ENCODE results near the gene IL17C. TPM values are rescaled to one million over a fixed set of nuclear protein-coding genes. Genes with fewer than 3 reads are reported as not detected.

The IL17C gene
- total RNA-seq, 2 experiments from 2014 or later, result 0.86 TPM; not detected in 1

DNA sequence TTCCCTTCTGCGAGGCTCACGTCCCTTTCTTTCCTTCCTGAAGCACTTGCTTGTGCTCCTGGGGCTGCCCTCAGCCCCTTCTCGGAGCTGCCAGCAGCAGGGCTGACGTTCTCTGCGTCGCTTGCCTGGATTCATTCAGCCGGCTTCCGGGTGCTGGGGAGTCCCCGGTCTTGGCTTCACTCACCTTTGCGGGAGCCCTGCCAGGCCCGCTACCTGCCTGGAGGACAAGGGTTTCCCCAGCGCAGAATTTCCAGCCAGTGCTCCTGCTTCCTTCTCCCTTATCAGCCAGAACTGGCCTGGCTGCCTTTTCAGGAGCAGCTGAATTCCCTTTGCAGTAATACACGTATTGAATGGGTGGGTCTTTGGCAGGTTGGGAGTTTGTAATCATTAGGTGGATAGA lies 22.1 kb upstream of the IL17C start:
- Histone ChIP-seq H2AFZ (ENCODE audit: low read length) (no peak overlapping the region), H4K20me1 (ENCODE audit: insufficient read depth, low read length) (no peaks in the 10 kb centered on the region), H3K27ac (ENCODE audit: low read depth, low read length, poor library complexity, severe bottlenecking) (no peak overlapping the region), H3K79me2 (ENCODE audit: insufficient read depth, low read depth, low read length) (no peaks in the 10 kb centered on the region), H3K9me2 (ENCODE audit: insufficient read depth, low read length) (no peaks in the 10 kb centered on the region), H3K36me3 (ENCODE audit: insufficient read depth, low read length) (peaks cover 75% of the 10 kb centered on the region), H3K9me3 (ENCODE audit: low read length) (no peaks in the 10 kb centered on the region), H3K4me1 (ENCODE audit: insufficient read depth, low read length, poor library complexity, severe bottlenecking) (no peaks in the 10 kb centered on the region), H3K4me3 (ENCODE audit: low read depth, low read length, poor library complexity, severe bottlenecking) (no peak overlapping the region), H3K4me2 (ENCODE audit: low read length) (no peak overlapping the region)
- ChIA-PET CTCF (ENCODE audit: unreplicated experiment) (no interaction called here), POLR2A (no interaction called here)
- no TSS peak for BruUV-seq (replicated peaks)
- intact Hi-C loops (cut with micrococcal nuclease; ENCODE audit: unreplicated experiment), result no loop called here
- no peak for DNase-seq (ENCODE audit: low spot score)
- TF ChIP-seq, protein P1, sequence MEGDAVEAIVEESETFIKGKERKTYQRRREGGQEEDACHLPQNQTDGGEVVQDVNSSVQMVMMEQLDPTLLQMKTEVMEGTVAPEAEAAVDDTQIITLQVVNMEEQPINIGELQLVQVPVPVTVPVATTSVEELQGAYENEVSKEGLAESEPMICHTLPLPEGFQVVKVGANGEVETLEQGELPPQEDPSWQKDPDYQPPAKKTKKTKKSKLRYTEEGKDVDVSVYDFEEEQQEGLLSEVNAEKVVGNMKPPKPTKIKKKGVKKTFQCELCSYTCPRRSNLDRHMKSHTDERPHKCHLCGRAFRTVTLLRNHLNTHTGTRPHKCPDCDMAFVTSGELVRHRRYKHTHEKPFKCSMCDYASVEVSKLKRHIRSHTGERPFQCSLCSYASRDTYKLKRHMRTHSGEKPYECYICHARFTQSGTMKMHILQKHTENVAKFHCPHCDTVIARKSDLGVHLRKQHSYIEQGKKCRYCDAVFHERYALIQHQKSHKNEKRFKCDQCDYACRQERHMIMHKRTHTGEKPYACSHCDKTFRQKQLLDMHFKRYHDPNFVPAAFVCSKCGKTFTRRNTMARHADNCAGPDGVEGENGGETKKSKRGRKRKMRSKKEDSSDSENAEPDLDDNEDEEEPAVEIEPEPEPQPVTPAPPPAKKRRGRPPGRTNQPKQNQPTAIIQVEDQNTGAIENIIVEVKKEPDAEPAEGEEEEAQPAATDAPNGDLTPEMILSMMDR (conservative IDR thresholded peaks at IDR 0.05; ENCODE audit: low read length), result no peak
- TF ChIP-seq EZH2phosphoT487 (IDR thresholded peaks at IDR 0.05; ENCODE audit: borderline replicate concordance, low read depth, low read length), result no peak

DNA sequence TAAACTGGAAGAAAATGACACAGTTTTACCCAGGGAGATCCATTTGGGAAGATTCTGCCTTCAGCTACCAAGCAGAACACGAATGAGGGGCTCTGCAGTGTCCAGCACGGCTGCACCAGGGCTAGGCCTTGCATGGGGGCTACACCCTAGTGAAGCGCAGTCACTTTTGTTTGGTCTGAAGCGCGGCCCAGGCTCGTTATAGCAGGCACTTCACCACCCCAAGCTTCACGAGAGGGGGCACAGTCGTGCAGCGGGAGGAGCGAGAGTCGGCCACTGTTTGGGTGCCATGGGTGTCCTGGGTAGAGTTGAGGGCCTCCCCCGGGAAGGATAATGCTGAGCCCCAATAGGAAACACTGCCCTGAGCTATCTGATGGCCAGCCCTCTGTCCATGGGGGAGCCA lies 21.6 kb upstream of the IL17C start:
- intact Hi-C loops (cut with micrococcal nuclease; ENCODE audit: unreplicated experiment), result no loop called here
- no peaks in the 10 kb centered on the region for H3K9me2 ChIP-seq (ENCODE audit: insufficient read depth, low read length)
- no peak overlapping the region for H3K4me3 ChIP-seq (ENCODE audit: low read depth, low read length, poor library complexity, severe bottlenecking)
- H3K36me3 ChIP-seq (ENCODE audit: insufficient read depth, low read length), result peaks cover 73% of the 10 kb centered on the region
- H2AFZ ChIP-seq (ENCODE audit: low read length), result no peak overlapping the region
- H3K4me1 ChIP-seq (ENCODE audit: insufficient read depth, low read length, poor library complexity, severe bottlenecking), result no peaks in the 10 kb centered on the region
- no peaks in the 10 kb centered on the region for H3K79me2 ChIP-seq (ENCODE audit: insufficient read depth, low read depth, low read length)
- no peaks in the 10 kb centered on the region for H4K20me1 ChIP-seq (ENCODE audit: insufficient read depth, low read length)
- no peak for TF ChIP-seq EZH2phosphoT487 (IDR thresholded peaks at IDR 0.05; ENCODE audit: borderline replicate concordance, low read depth, low read length)
- TF ChIP-seq, protein P1 (conservative IDR thresholded peaks at IDR 0.05; ENCODE audit: low read length), result no peak
- H3K9me3 ChIP-seq (ENCODE audit: low read length), result no peaks in the 10 kb centered on the region
- ChIA-PET CTCF (ENCODE audit: unreplicated experiment) (no interaction called here), POLR2A (no interaction called here)
- no peak for DNase-seq (ENCODE audit: low spot score)
- no TSS peak for BruUV-seq (replicated peaks)
- H3K27ac ChIP-seq (ENCODE audit: low read depth, low read length, poor library complexity, severe bottlenecking), result no peak overlapping the region
- no peak overlapping the region for H3K4me2 ChIP-seq (ENCODE audit: low read length)

DNA sequence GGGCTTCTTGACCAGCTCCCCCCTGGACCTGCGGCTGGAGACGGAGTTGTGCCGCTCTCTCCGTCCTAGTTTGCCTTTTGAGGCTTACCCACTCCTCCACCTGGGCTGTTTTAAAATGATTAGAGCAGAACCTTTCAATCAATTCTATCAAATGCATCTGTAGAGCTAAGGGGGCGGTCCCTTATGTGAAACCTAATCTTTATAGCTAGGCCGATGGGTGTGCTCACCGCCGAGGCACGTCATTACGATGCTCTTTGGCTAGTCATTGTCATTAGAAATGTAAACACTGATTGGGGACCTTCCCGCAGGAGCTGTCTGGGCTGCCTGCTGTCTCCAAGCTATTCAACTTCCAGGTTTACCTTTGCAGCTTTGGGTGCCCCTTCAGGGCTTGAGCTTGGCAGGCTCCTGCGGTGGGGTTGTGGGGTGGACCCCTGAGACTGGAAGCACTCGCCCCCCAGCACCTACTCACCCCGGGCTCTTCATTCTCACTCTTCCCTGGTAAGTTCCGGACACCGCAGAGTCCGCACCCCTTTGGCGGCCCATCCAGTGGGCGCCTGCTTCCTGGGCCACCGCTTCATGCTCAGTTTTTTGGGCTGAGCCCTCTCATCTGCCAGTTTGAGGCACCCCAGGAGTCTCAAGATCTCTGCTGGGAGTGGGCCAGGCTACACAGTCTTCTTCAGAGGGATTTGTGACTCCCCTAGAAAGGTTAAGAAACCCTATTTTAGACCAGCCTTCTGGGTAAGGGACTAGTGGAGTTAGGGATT lies 20.9 kb upstream of the IL17C start:
- ChIA-PET POLR2A (no interaction called here), CTCF (ENCODE audit: unreplicated experiment) (no interaction called here)
- no peak for DNase-seq (ENCODE audit: low spot score)
- Histone ChIP-seq H3K4me2 (ENCODE audit: low read length) (no peak overlapping the region), H3K4me3 (ENCODE audit: low read depth, low read length, poor library complexity, severe bottlenecking) (no peak overlapping the region), H3K79me2 (ENCODE audit: insufficient read depth, low read depth, low read length) (no peaks in the 10 kb centered on the region), H2AFZ (ENCODE audit: low read length) (no peak overlapping the region), H3K9me2 (ENCODE audit: insufficient read depth, low read length) (no peaks in the 10 kb centered on the region), H3K27ac (ENCODE audit: low read depth, low read length, poor library complexity, severe bottlenecking) (no peak overlapping the region), H4K20me1 (ENCODE audit: insufficient read depth, low read length) (no peaks in the 10 kb centered on the region), H3K36me3 (ENCODE audit: insufficient read depth, low read length) (peaks cover 75% of the 10 kb centered on the region), H3K9me3 (ENCODE audit: low read length) (no peaks in the 10 kb centered on the region), H3K4me1 (ENCODE audit: insufficient read depth, low read length, poor library complexity, severe bottlenecking) (no peaks in the 10 kb centered on the region)
- BruUV-seq (replicated peaks), result no TSS peak
- no peak for TF ChIP-seq EZH2phosphoT487 (IDR thresholded peaks at IDR 0.05; ENCODE audit: borderline replicate concordance, low read depth, low read length)
- TF ChIP-seq, protein P1 (conservative IDR thresholded peaks at IDR 0.05; ENCODE audit: low read length), result no peak
- intact Hi-C loops (cut with micrococcal nuclease; ENCODE audit: unreplicated experiment), result no loop called here
